Transverse colon (tissue), 4 donors: ENCODE data around the gene CACNA1C. TPM values are rescaled to one million over a fixed set of nuclear protein-coding genes. Genes with fewer than 3 reads are reported as not detected.

Experiments
- DNase-seq: peaks from one replicate; pipeline ENCODE4 v3.0.0-alpha.2; 2019
- H3K27ac ChIP-seq, 4 donors: fragments of 200-600 bp; sonication (generic); 2 replicates each; pipeline ENCODE4 v1.5.1; 2016 to 2018; ENCODE audit warnings: inconsistent platforms in 4 of 4
- H3K27me3 ChIP-seq: fragments of 200-600 bp; sonication (generic); 2 replicates; pipeline ENCODE4 v1.5.1; 2017; ENCODE audit warnings: inconsistent platforms
- H3K36me3 ChIP-seq, 4 donors: fragments of 200-600 bp; sonication (generic); 2 replicates each; pipeline ENCODE4 v1.5.1; 2017 to 2019; ENCODE audit warnings: inconsistent platforms in 4 of 4
- H3K4me1 ChIP-seq, 4 donors: fragments of 200-600 bp; sonication (generic); 2 replicates each; pipeline ENCODE4 v1.5.1; 2017 to 2020; ENCODE audit warnings: inconsistent platforms in 4 of 4
- H3K4me3 ChIP-seq, 4 donors: fragments of 200-600 bp; sonication (generic); 1 replicate in 1 of 4; 2 replicates in 3 of 4; pipeline versions ENCODE4 v1.5.1 to v1.6.1; 2017 to 2019; ENCODE audit warnings: inconsistent platforms in 4 of 4
- H3K9me3 ChIP-seq, 2 donors: fragments of 200-600 bp; sonication (generic); 2 replicates each; pipeline ENCODE4 v1.5.1; 2017 to 2019; ENCODE audit warnings: inconsistent platforms in 2 of 2
- CTCF ChIP-seq, 5 experiments: fragments of 200-600 bp in 3 of 5; fragments of 450-650 bp in 2 of 5; sonication (generic) in 3 of 5; IDR thresholded peaks; 1 replicate in 2 of 5; 2 replicates in 3 of 5; pipeline ENCODE4 v1.5.1; 2016 to 2017; ENCODE audit warnings: antibody characterized with exemption in 5 of 5, inconsistent platforms in 3 of 5, mild to moderate bottlenecking in 2 of 5, moderate library complexity in 1 of 5
- EP300 ChIP-seq: sonication (generic); formaldehyde crosslinking; IDR thresholded peaks from one replicate; pipeline ENCODE4 v1.6.1; 2017; ENCODE audit warnings: antibody characterized with exemption, low read depth
- POLR2A ChIP-seq: fragments of 450-650 bp; IDR thresholded peaks from one replicate; pipeline ENCODE4 v1.6.1; 2016; ENCODE audit warnings: antibody characterized with exemption, mild to moderate bottlenecking, moderate library complexity
- POLR2AphosphoS5 ChIP-seq, 3 donors: sonication (generic); formaldehyde crosslinking; IDR thresholded peaks; one replicate each; pipeline ENCODE4 v1.6.1; 2016; ENCODE audit warnings: antibody characterized with exemption in 3 of 3
- WGBS, 2 donors: methylation state at CpG; one replicate each; pipeline ENCODE4 v1.1.5; 2018; ENCODE audit warnings: low coverage in 1 of 2; 5-methylcytosine and 5-hydroxymethylcytosine counted together
- in situ Hi-C, 4 donors: fragments of 200-750 bp; cut with MboI; loops; one replicate each; pipeline versions ENCODE4 v1.15.0 to v1.15.1; 2017; ENCODE audit warnings: low sequenced_read_pairs in 3 of 4, low pct_ligation_motif_present in 1 of 4, low pct_unique_long_range_greater_than_20kb in 1 of 4
- intact Hi-C: fragments of 100-400 bp; cut with DNase I; formaldehyde crosslinking; loops from one replicate; pipeline ENCODE4 v1.15.1; 2023; ENCODE audit warnings: low total_unique reads
- total RNA-seq, 4 donors: library from RNA; depleted of rRNA; stranded (reverse); fragments of >200 nt; gene quantifications; one replicate each; pipeline ENCODE4 v1.1.0, GENCODE V29; 2016

Gene CACNA1C
- total RNA-seq, 4 donors from 2014 or later = 18.8 to 35.2 (median 24.8) TPM

GRCh38 chr12:2485681-2486080 is 432.9 kb downstream of the CACNA1C start:
- Histone ChIP-seq H3K27me3 (no peaks in the 10 kb centered on the region), H3K36me3 (no peaks in the 10 kb centered on the region), H3K9me3 (no peaks in the 10 kb centered on the region), H3K4me1 (peaks cover 0 to 22% (median 4%) of the 10 kb centered on the region in 4 donors), H3K4me3 (no peak overlapping the region), H3K27ac (no peak overlapping the region)
- DNase-seq = no peak
- TF ChIP-seq POLR2AphosphoS5 (IDR thresholded peaks at IDR 0.05) (peak in 1 of 3 donors; percentile 19), CTCF (IDR thresholded peaks at IDR 0.05) (no peak)
- in situ Hi-C loops = no loop called here
- 76 to 90% methylated on average over 2 to 7 of the region's 7 CpGs for WGBS, 2 donors
- intact Hi-C loops = no loop called here

GRCh38 chr12:2486796-2487195 is 434.0 kb downstream of the CACNA1C start:
- WGBS, 2 donors = 67 to 68% methylated on average over 5 of the region's 5 CpGs
- Histone ChIP-seq H3K27me3 (no peaks in the 10 kb centered on the region), H3K4me1 (peaks cover 0 to 31% (median 10%) of the 10 kb centered on the region in 4 donors), H3K4me3 (no peak overlapping the region), H3K27ac (peak overlapping the region; percentile 20 to 42 (median 28)), H3K9me3 (no peaks in the 10 kb centered on the region), H3K36me3 (no peaks in the 10 kb centered on the region)
- TF ChIP-seq POLR2A = no peak
- TF ChIP-seq EP300 = no peak
- no peak for TF ChIP-seq POLR2AphosphoS5 (IDR thresholded peaks at IDR 0.05)
- TF ChIP-seq CTCF (IDR thresholded peaks at IDR 0.05) = no peak
- in situ Hi-C loops = no loop called here
- no peak for DNase-seq
- intact Hi-C loops = no loop called here

GRCh38 chr12:2487278-2487677 is 434.5 kb downstream of the CACNA1C start:
- Histone ChIP-seq H3K4me3 (no peak overlapping the region), H3K27me3 (no peaks in the 10 kb centered on the region), H3K4me1 (peaks cover 0 to 31% (median 10%) of the 10 kb centered on the region in 4 donors), H3K36me3 (no peaks in the 10 kb centered on the region), H3K9me3 (no peaks in the 10 kb centered on the region), H3K27ac (peak overlapping the region; percentile 20 to 34 (median 22))
- intact Hi-C loops = no loop called here
- no peak for TF ChIP-seq POLR2A
- TF ChIP-seq EP300 = no peak
- TF ChIP-seq POLR2AphosphoS5 (IDR thresholded peaks at IDR 0.05) = no peak
- TF ChIP-seq CTCF (IDR thresholded peaks at IDR 0.05) = no peak
- DNase-seq = no peak
- in situ Hi-C loops = no loop called here
- 69% methylated on average over 5 of the region's 5 CpGs for WGBS, 2 donors

GRCh38 chr12:2488131-2488530 is 435.3 kb downstream of the CACNA1C start:
- 90 to 100% methylated on average over 1 to 10 of the region's 10 CpGs for WGBS, 2 donors
- TF ChIP-seq CTCF (IDR thresholded peaks at IDR 0.05) (no peak), POLR2AphosphoS5 (IDR thresholded peaks at IDR 0.05) (no peak), POLR2A (no peak), EP300 (no peak)
- no peak for DNase-seq
- no peaks in the 10 kb centered on the region for H3K27me3 ChIP-seq
- H3K4me3 ChIP-seq = no peak overlapping the region
- intact Hi-C loops = no loop called here
- no peaks in the 10 kb centered on the region for H3K36me3 ChIP-seq
- in situ Hi-C loops = no loop called here
- peaks cover 0 to 31% (median 10%) of the 10 kb centered on the region in 4 donors for H3K4me1 ChIP-seq
- H3K9me3 ChIP-seq = no peaks in the 10 kb centered on the region
- H3K27ac ChIP-seq = peak overlapping the region in 1 of 4 donors; percentile 3
